IPS-20b (cell line): ENCODE data around the gene SLC18A2.
"Not testable (repeated sequence)": the region's sequence is repeated elsewhere in the genome, so short reads cannot be mapped to it uniquely, and the experiment has no call there.

Experiments
- H3K27ac ChIP-seq: one replicate; pipeline ENCODE4 v1.5.1; 2013; ENCODE audit warnings: low read length
- H3K27me3 ChIP-seq: 2 replicates; pipeline ENCODE4 v1.6.1; 2013; ENCODE audit warnings: mild to moderate bottlenecking, low read length, inconsistent platforms; ENCODE audit not compliant: insufficient read depth
- H3K36me3 ChIP-seq: 2 replicates; pipeline ENCODE4 v1.6.1; 2013; ENCODE audit warnings: low read depth, mild to moderate bottlenecking, inconsistent platforms, low read length, moderate library complexity; ENCODE audit not compliant: insufficient read depth
- H3K4me1 ChIP-seq: 2 replicates; pipeline ENCODE4 v1.6.1; 2013; ENCODE audit warnings: mild to moderate bottlenecking, control low read depth, inconsistent platforms, low read length, moderate library complexity; ENCODE audit not compliant: insufficient read depth
- H3K4me3 ChIP-seq: 2 replicates; pipeline ENCODE4 v1.5.1; 2013; ENCODE audit warnings: mild to moderate bottlenecking, low read length, inconsistent platforms
- H3K9ac ChIP-seq: 2 replicates; pipeline ENCODE4 v1.6.1; 2013; ENCODE audit warnings: low read depth, mild to moderate bottlenecking, inconsistent platforms, low read length, moderate library complexity
- H3K9me3 ChIP-seq: 2 replicates; pipeline ENCODE4 v1.6.1; 2013; ENCODE audit warnings: mild to moderate bottlenecking, low read depth, low read length, inconsistent platforms; ENCODE audit not compliant: insufficient read depth

Gene SLC18A2

DNA sequence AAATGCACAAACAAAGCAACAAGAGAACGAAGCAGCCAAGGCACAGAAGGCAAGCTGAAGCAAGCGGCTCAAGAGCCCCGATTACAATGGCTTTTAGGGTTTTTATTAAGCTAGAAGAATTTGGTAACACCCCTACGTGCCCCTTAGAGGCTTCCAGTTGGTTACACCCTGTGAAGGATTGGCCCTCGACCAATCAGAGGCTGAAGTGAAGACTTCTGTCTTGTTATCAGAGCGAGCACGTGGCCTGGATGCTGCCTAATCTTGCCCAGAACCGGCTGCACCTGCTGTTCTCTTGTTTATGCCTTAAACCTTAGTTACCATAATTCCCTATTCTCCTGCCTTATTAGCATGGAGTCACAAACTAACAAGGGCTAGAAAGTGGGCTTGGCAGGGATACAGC lies 22.3 kb upstream of the SLC18A2 start:
- Histone ChIP-seq H3K4me1 (peaks cover 3% of the 10 kb centered on the region; the same call in 1 of the 2 replicates), H3K27me3 (peaks cover 55% of the 10 kb centered on the region), H3K9me3 (no peaks in the 10 kb centered on the region), H3K4me3 (no peak overlapping the region), H3K9ac (no peak overlapping the region), H3K36me3 (no peaks in the 10 kb centered on the region), H3K27ac (no peak overlapping the region)

- no peak overlapping the region for H3K9ac ChIP-seq
- H3K4me1 ChIP-seq = peaks cover 3% of the 10 kb centered on the region; the same call in 1 of the 2 replicates
- no peak overlapping the region for H3K4me3 ChIP-seq
- H3K27ac ChIP-seq = no peak overlapping the region
- H3K27me3 ChIP-seq = peaks cover 32% of the 10 kb centered on the region
- no peaks in the 10 kb centered on the region for H3K9me3 ChIP-seq
- no peaks in the 10 kb centered on the region for H3K36me3 ChIP-seq
Measured at GRCh38 chr10:117221156-117221711, 19.7 kb upstream of the SLC18A2 start.

DNA sequence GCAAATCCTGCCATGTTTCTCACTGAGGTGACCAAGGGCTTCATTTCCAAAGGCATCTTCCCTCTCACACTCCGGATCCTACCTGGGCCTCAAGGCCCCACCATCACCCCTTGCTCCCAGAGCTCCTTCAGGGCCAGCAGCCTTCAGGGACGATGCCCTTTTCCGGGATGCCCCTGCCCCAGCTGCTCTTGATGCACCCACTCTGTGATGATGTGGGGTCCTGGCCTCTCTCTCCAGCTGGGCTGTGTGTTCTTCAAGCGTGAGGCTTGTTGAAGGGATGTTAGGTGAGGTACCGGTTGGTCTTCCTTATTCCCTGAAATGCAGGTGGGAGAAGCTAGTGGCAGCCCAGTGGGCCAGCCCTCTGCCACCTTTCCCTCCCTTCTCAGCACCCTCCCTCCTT lies 18.4 kb upstream of the SLC18A2 start:
- H3K9me3 ChIP-seq = no peaks in the 10 kb centered on the region
- H3K9ac ChIP-seq = no peak overlapping the region
- no peak overlapping the region for H3K27ac ChIP-seq
- peaks cover 19% of the 10 kb centered on the region for H3K27me3 ChIP-seq
- no peaks in the 10 kb centered on the region for H3K36me3 ChIP-seq
- peaks cover 3% of the 10 kb centered on the region; the same call in 1 of the 2 replicates for H3K4me1 ChIP-seq
- H3K4me3 ChIP-seq = no peak overlapping the region

- Histone ChIP-seq H3K27ac (no peak overlapping the region), H3K36me3 (no peaks in the 10 kb centered on the region), H3K9ac (no peak overlapping the region), H3K9me3 (no peaks in the 10 kb centered on the region), H3K4me3 (no peak overlapping the region), H3K4me1 (peaks cover 3% of the 10 kb centered on the region; the same call in 1 of the 2 replicates), H3K27me3 (peaks cover 16% of the 10 kb centered on the region)
Measured at GRCh38 chr10:117222976-117223692, 17.8 kb upstream of the SLC18A2 start.

- Histone ChIP-seq H3K9ac (no peak overlapping the region), H3K4me1 (peaks cover 3% of the 10 kb centered on the region; the same call in 1 of the 2 replicates), H3K4me3 (no peak overlapping the region), H3K27ac (no peak overlapping the region), H3K36me3 (no peaks in the 10 kb centered on the region), H3K9me3 (no peaks in the 10 kb centered on the region), H3K27me3 (peaks cover 10% of the 10 kb centered on the region)
Measured at GRCh38 chr10:117223693-117224430, 17.1 kb upstream of the SLC18A2 start.

GRCh38 chr10:117224881-117225280 lies 16.0 kb upstream of the SLC18A2 start:
- no peak overlapping the region for H3K27ac ChIP-seq
- H3K4me1 ChIP-seq = peaks cover 3% of the 10 kb centered on the region; the same call in 1 of the 2 replicates
- H3K4me3 ChIP-seq = no peak overlapping the region
- no peaks in the 10 kb centered on the region for H3K9me3 ChIP-seq
- no peak overlapping the region for H3K9ac ChIP-seq
- peaks cover 7% of the 10 kb centered on the region; the same call in 1 of the 2 replicates for H3K27me3 ChIP-seq
- H3K36me3 ChIP-seq = no peaks in the 10 kb centered on the region

DNA sequence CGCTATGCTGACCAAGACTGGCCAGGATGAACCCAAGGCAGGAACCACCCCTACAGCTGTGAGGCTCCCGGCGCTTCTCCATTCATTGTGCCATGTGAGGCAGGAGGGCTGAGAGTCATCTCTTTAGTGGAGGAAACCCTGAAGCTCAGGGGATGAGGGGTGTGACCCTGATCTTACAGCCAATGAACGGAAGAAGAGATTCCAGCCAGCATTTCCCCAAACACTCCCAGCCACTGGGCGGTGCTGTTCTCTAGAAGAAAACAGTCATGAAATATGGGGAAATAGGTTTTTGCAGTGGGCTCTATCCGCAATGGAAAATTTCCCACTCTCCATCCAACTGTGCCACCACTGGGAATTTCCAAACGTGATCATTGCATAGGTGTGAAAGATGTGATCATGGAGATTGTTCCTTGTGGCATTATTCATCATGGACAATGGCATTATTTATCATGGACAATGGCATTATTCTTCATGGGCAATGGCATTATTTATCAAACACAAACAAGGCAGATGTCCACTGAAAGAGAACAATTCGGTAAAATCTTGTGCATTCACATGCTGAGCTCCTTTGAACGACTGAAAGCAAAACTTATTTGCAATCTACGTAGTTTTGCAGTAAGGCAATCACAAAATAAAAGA lies 14.0 kb upstream of the SLC18A2 start:
- H3K27me3 ChIP-seq = peaks cover 4% of the 10 kb centered on the region; the same call in 1 of the 2 replicates
- no peak overlapping the region for H3K9ac ChIP-seq
- H3K9me3 ChIP-seq = no peaks in the 10 kb centered on the region

GRCh38 chr10:117228210-117228609 lies 12.7 kb upstream of the SLC18A2 start:
- Histone ChIP-seq H3K27ac (no peak overlapping the region), H3K9ac (no peak overlapping the region), H3K36me3 (no peaks in the 10 kb centered on the region), H3K9me3 (no peaks in the 10 kb centered on the region), H3K4me1 (no peaks in the 10 kb centered on the region), H3K27me3 (peaks cover 4% of the 10 kb centered on the region; the same call in 1 of the 2 replicates), H3K4me3 (no peak overlapping the region)

More for the DNA sequence above, 14.0 kb upstream of the SLC18A2 start:
- H3K4me3 ChIP-seq = no peak overlapping the region
- no peak overlapping the region for H3K27ac ChIP-seq
- H3K4me1 ChIP-seq = no peaks in the 10 kb centered on the region
- no peaks in the 10 kb centered on the region for H3K36me3 ChIP-seq

GRCh38 chr10:117230107-117230506 lies 10.8 kb upstream of the SLC18A2 start:
- H3K9me3 ChIP-seq, H3K27ac ChIP-seq, H3K9ac ChIP-seq, H3K36me3 ChIP-seq, H3K27me3 ChIP-seq, H3K4me3 ChIP-seq, H3K4me1 ChIP-seq: not testable (repeated sequence)

DNA sequence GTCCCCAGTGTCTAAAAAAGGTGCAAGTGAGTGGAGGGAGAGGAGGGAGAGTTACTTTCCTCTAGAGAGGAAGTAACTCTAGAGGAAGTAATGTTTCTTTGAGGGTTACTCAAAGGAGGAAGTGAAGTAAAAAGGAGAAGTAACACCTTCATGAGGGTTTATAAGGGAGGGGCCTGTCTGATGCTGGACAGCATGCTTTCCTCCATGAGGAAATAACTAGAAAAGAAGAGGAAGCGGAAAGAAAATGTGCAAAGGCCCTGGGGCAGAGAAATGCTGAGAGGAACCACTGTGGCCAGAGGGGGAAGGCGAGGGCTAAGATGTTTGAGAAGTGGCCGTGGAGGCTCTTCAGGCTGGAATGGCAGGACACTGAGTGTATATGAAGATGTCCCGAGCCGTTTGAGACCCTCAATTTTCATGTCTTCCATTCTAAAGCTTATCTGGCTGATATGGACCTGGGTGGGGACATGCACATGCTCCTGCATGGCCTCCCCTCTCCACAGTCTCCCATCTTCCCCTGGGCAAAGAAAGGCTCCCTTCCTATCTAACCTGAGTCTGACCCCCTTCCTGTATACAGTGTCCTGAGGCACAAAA lies 3.4 kb upstream of the SLC18A2 start:
- H3K9ac ChIP-seq = no peak overlapping the region
- no peaks in the 10 kb centered on the region for H3K4me1 ChIP-seq
- H3K36me3 ChIP-seq = no peaks in the 10 kb centered on the region
- H3K27ac ChIP-seq = no peak overlapping the region
- H3K27me3 ChIP-seq = peaks cover 42% of the 10 kb centered on the region
- no peaks in the 10 kb centered on the region for H3K9me3 ChIP-seq
- no peak overlapping the region for H3K4me3 ChIP-seq

DNA sequence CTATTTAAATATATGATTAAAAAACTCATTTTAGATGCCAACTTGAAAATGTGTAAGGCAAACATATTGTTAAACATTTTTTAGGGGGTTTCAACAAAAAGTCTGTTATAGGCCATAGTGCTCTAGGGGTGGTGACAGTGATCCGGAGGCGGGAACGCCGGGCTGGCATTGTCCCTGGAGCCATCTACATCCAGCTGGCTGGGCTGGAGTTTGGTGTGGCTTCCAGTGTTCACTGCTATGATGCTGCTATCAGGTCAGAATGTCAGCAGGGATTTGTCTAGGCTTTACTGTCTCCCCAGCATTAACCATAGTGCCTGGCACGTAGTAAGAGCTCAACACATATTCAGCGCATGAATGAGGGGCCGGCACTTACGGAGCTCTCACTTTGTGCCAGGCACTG lies 1.9 kb upstream of the SLC18A2 start:
- Histone ChIP-seq H3K27ac (no peak overlapping the region), H3K4me1 (no peaks in the 10 kb centered on the region), H3K9me3 (no peaks in the 10 kb centered on the region), H3K4me3 (no peak overlapping the region), H3K27me3 (peaks cover 57% of the 10 kb centered on the region), H3K36me3 (no peaks in the 10 kb centered on the region), H3K9ac (no peak overlapping the region)
